ENCODE measurements around the gene TMEM258.

Gene TMEM258

GRCh38 chr11:61817471-61818202 is 25.2 kb upstream of the TMEM258 start:
- FAIRE-seq: no peak

DNA sequence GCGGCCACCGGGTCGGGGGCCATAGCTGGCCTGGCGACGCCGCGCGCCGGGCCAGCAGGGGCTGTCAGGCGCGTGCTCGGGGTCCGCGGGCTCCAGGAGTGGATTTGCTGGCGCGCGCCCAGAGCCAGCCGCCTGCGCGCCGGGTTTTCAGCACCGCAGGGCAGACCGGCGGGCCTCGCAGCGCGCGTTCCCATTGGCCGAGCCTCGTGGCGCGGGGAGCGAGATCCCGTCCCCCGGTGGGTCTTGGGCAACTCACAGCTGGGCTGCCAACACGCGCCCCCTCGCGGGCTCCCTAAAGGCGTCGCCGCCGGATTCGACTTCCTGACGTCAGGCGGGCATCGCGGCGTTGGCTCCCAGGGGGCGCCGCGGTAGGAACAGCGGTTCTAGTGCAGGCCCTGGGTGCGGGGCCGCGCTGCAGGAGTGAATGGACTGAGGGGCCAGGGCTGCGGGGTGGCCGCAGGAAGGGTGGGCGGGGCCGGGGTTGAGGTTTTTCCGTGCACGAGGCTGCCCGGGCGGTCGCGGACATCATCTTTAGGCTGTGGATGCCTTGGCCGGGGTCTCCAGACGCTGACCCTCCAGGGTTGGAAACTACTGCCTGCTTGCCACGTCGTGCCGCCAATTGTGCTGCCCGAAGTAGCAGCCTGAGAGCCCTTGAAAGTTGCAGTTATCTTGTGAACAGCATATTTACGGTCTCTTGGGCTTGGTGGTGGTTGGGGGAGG is 24.5 kb upstream of the TMEM258 start, which contains the start of gene FADS1:
Gene FADS1 (minus strand): TSS at position 268 of the 720 bp plus-strand sequence. CDS start 74 bp downstream, at position 194.
- FAIRE-seq: no peak

DNA sequence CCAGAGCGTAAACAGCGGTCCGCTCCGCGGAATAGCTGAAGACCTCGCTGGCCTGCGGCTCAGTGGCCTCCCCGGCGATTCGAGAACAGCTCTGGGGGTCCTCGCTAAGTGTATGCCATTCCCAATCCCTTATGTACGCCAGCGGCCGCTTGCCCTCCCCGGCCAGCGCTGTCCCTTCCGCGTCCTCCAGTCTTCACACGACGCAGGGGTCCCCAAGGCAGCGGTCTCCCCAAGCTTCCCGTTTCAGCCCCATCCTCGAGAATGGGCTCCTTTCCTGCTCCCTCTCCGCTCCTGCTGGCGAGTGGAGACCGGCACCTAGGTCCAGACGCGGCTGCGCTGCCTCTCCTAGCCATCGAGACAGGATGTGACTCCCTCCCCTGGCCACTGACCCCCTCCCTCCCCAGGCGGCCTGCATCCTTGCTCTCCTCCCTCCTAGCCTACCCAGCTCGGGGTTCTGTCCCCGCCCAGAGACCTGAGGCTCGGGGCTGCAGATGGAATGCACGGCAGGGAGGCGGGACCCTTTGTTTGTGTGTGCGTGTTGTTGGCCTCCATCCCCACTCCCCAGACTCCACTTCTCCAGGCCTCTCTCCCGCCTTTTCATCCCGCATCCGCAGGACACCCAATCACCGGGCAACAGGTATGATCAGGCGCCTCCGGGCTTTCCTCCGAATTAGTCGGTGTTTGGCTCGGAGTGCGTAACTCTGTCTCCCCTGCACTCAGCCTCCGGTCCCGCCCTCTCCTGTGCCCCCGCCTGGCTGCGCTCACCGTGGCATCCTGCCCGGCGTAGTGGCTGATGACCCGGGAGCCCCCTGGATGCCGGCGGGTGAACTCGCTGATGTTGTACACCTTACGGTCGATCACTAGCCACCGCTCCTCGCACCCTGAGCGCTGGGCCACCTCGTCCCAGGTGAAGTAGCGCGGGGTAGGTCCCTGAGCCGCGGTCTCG is 23.7 kb upstream of the TMEM258 start:
- FAIRE-seq: no peak

DNA sequence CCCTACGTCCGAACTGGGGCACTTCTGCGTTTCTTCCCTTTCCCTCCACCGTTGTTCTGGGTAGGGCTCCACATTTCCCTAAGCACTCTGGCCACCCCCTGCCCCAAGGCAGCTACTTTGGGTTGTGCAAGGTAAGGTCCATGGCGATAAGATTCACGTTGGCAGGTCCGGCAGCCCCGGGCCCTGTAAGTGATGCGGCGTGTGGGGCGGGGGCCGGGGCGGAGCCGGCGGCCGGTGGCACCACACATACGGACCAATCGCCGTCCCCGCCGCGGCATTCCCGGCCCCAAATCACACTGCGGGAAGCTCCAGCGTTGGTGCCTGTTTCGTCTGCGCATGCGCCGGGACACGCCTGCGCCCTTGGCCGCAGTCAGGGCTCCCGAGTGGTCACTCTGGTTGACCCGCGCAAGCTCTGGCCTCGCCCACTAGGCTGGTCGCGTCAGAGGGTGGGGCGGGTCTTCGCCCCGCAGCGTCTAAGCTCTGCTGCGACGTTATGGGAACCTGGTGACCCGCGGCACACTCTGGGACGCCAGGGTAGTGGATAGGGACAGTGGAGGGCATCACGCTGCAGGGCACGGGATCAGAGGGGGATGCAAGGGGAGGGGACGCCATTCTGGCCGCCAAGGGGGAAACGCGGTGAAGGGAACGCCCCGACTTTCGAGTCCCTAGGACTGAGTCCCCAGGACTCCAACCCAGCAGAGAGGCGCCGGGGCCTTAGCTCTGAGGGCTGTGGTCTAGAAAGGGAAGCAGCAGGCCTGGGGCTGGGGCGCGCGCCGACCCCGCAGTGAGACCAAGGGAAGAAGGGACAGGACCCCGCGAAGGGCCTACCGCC is 22.8 kb upstream of the TMEM258 start:
- FAIRE-seq: peak; percentile 90

GRCh38 chr11:61814247-61814957 is 22.0 kb upstream of the TMEM258 start:
- FAIRE-seq: no peak

- FAIRE-seq: no peak
Measured at GRCh38 chr11:61812736-61813411, 20.5 kb upstream of the TMEM258 start.

DNA sequence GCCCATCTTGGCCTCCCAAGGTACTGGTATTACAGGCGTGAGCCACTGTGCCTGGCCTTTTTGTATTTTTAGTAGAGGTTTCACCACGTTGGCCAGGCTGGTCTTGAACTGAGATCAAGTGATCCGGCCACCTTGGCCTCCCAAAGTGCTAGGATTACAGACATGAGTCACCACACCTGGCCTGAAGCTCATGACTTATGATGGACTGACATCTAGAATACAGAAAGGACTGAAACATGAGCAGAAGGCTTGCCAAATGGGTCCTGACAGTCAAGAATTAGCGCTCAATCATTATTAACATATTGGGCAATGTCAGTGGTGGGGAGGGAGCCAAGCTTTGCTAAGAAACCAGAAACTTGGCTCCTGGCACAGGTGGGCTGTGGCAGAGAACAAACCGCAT is 19.4 kb upstream of the TMEM258 start:
- no peak for FAIRE-seq

GRCh38 chr11:61810671-61811175 is 18.3 kb upstream of the TMEM258 start:
- no peak for FAIRE-seq

GRCh38 chr11:61806785-61807184 is 14.4 kb upstream of the TMEM258 start:
- FAIRE-seq: no peak

DNA sequence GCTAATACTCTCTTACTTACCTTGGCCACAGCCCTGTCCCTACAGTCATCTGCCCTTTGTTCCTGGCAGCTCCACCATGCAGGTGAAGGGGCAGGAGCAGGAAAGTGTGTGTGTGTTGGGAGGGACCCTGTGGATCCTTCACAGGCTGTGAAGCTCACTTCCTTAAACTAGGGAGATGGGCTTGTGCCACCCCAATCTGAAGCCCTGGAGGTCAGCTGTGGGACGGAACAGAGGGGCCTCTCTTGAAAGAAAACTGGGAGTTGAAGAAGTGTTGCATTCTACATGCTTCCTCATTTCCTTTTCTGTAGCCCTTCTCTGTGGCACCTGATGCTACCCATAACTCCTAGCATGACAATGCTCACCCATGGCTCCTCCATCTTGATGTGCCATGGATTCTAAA is 12.7 kb upstream of the TMEM258 start:
- no peak for FAIRE-seq

DNA sequence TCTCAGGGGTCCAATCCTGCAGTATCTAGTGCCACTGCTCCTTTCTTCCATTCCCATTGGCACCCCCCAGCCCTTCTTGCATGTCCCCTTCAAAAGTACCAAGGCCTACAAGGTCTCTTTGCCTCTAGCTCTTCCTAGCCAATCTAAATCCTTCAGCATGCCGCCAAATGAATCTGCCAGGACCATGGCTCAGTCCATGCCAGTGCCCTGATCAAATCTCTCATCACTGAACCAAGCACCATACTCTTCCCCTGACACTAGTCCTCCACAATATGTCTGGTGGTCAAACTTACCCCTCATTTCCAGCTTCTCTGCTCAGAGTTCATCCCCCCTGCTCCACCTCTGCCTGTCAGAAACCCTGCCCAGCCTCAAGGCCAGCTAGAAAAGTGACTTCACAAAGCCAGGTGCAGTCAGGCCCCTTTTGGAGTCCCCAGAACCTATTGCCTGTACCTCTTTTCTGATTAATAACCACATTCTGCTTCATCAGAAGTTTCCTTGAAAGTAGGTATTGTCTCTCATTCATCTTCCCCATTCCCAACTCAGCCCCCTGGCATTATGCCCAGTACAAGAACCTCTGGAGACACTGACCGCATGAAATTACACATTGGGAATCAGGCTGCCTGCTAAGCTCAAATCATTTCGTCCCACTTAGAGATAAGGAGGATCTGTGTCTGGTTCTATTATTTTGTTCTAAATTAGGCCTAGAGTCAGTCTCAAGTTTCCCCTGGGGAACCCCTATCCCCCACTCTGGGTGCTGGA is 11.7 kb upstream of the TMEM258 start:
- FAIRE-seq: no peak

- no peak for FAIRE-seq
Measured at GRCh38 chr11:61802605-61803004, 10.2 kb upstream of the TMEM258 start.

DNA sequence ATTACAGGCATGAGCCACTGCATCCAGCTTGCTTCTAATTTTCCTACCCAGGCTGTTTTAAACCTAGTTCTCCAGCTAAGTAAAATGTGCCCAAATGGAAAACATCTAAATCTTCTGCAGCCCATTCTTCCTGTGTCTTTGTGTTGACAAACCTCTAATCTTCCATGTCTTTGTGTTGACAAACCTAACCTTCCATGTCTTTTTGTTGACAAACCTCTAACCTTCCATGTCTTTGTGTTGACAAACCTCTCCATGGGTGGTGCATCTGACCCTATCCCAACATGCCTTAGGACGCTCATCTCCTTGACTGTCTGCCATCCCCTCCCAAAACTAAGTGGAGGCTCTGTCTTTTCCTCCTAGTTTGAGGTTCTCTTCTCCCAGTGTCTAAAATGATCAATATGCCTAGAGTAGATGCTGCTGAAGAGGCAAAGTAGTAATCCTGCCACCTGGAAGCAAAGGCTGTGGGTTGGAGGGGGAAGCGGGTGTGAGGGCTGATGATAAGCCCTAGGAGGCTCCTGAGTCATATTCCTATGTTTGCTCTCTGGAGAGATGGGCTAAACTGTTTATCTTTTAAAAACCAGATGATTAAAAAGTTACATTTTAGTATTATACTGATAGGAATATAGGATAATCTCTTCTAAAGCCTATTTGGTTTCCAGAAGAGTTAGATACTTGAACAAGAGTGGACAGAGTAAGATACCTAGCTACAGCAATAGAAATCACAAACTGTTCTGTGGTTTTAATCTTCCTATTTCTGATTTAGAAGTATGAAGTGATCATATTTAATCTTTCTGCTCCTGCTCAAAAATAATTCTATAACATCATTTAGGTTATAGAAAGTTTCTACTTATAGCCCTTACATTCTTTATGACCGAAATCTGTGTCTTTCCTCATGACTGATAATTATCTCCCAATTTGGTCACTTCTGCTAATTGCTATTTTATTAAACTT is 8.2 kb upstream of the TMEM258 start:
- FAIRE-seq: no peak

GRCh38 chr11:61799665-61800284 is 7.4 kb upstream of the TMEM258 start:
- FAIRE-seq: no peak

GRCh38 chr11:61797263-61797944 is 5.0 kb upstream of the TMEM258 start:
- peak; percentile 89 for FAIRE-seq

GRCh38 chr11:61795876-61796526 is 3.6 kb upstream of the TMEM258 start:
- FAIRE-seq: no peak

DNA sequence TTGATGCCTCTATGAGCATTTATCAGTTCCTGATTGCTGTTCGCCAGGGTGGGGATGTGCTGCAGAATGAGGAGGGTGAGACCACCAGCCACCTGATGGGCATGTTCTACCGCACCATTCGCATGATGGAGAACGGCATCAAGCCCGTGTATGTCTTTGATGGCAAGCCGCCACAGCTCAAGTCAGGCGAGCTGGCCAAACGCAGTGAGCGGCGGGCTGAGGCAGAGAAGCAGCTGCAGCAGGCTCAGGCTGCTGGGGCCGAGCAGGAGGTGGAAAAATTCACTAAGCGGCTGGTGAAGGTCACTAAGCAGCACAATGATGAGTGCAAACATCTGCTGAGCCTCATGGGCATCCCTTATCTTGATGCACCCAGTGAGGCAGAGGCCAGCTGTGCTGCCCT is 3.1 kb upstream of the TMEM258 start:
- FAIRE-seq: no peak
